ENCODE results near the gene PIKFYVE.

DNA sequence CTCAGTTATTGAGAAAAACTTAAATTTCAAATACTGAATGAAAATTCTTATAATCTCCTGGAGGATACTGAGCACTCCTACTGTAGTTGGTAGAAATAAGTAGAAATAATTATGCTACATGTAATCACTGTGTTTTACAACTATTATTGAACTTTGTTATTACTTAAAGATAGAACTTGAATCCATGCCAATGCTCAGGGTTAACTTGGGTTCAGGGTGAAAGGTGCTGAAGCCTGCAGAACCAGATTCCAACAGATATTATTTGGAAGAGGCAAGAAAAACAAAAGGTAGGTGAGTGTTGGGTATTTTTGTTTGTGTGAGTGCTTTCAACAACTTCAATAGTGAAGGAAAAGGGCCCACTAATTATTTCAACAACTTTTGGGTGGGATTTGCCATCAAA, 21.6 kb upstream of the PIKFYVE start:
- TF ChIP-seq, protein P1, sequence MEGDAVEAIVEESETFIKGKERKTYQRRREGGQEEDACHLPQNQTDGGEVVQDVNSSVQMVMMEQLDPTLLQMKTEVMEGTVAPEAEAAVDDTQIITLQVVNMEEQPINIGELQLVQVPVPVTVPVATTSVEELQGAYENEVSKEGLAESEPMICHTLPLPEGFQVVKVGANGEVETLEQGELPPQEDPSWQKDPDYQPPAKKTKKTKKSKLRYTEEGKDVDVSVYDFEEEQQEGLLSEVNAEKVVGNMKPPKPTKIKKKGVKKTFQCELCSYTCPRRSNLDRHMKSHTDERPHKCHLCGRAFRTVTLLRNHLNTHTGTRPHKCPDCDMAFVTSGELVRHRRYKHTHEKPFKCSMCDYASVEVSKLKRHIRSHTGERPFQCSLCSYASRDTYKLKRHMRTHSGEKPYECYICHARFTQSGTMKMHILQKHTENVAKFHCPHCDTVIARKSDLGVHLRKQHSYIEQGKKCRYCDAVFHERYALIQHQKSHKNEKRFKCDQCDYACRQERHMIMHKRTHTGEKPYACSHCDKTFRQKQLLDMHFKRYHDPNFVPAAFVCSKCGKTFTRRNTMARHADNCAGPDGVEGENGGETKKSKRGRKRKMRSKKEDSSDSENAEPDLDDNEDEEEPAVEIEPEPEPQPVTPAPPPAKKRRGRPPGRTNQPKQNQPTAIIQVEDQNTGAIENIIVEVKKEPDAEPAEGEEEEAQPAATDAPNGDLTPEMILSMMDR (IDR thresholded peaks at IDR 0.05; ENCODE audit: insufficient read depth, low read depth, low read length): no peak
- no peak for TF ChIP-seq EZH2 (IDR thresholded peaks at IDR 0.05; ENCODE audit: insufficient read depth, low read length)

Measured in astrocyte (in vitro differentiated cells and primary cell).